ENCODE measurements around the gene ZAR1. TPM values are rescaled to one million over a fixed set of nuclear protein-coding genes. Genes with fewer than 3 reads are reported as not detected.

Gene ZAR1
- total RNA-seq, 3 donors from 2014 or later (not counting 1 experiment from before 2014, with no cell fraction given) = not detected

DNA sequence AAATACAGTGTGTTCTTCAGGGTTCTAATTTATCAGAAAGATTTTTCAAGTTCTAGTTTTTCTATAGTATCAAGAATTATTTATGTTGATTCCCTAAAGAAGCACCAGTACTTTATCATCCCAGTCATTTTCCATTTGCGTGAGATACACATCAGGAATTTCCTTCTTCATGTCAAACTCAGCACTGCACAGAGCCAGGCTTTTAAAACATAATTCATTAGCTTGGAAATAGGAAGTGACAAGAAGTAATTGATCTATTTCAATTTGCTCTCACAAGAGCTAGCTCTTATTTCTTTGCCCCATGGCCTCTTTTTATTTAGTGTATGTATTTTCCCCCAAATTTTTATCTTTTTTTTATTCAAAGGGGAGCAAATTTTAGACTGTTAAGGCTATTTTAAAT lies 19.9 kb upstream of the ZAR1 start:
- TF ChIP-seq, protein P1, sequence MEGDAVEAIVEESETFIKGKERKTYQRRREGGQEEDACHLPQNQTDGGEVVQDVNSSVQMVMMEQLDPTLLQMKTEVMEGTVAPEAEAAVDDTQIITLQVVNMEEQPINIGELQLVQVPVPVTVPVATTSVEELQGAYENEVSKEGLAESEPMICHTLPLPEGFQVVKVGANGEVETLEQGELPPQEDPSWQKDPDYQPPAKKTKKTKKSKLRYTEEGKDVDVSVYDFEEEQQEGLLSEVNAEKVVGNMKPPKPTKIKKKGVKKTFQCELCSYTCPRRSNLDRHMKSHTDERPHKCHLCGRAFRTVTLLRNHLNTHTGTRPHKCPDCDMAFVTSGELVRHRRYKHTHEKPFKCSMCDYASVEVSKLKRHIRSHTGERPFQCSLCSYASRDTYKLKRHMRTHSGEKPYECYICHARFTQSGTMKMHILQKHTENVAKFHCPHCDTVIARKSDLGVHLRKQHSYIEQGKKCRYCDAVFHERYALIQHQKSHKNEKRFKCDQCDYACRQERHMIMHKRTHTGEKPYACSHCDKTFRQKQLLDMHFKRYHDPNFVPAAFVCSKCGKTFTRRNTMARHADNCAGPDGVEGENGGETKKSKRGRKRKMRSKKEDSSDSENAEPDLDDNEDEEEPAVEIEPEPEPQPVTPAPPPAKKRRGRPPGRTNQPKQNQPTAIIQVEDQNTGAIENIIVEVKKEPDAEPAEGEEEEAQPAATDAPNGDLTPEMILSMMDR (IDR thresholded peaks at IDR 0.05) = no peak
- no peaks in the 10 kb centered on the region for H3K27me3 ChIP-seq (ENCODE audit: control insufficient read depth, insufficient read depth, low read length)
- H3K36me3 Mint-ChIP-seq = no peaks in the 10 kb centered on the region
- H3K4me1 Mint-ChIP-seq = no peaks in the 10 kb centered on the region
- no peaks in the 10 kb centered on the region for H3K4me1 ChIP-seq (ENCODE audit: control insufficient read depth, insufficient read depth, low read length)
- no peaks in the 10 kb centered on the region for H3K36me3 ChIP-seq (ENCODE audit: control insufficient read depth, insufficient read depth, low read length)
- H3K27ac Mint-ChIP-seq = no peak overlapping the region
- WGBS (ENCODE audit: insufficient coverage) = no CpG with 5 or more reads among the region's 1 CpG
- no peak overlapping the region for H3K4me3 Mint-ChIP-seq
- no peak for ATAC-seq
- H3K27me3 Mint-ChIP-seq (ENCODE audit: low read depth in 2 of 2) = peaks cover 7 to 11% of the 10 kb centered on the region in 2 donors
- no peak overlapping the region for H3K27ac ChIP-seq (ENCODE audit: low read length)
- no peaks in the 10 kb centered on the region for H3K9me3 ChIP-seq (ENCODE audit: control insufficient read depth, insufficient read depth, low read length)
- no peak overlapping the region for H3K4me3 ChIP-seq (ENCODE audit: low read length)
- no peak for DNase-seq
- no peaks in the 10 kb centered on the region for H3K9me3 Mint-ChIP-seq
- intact Hi-C loops (cut with micrococcal nuclease) = no loop called here

DNA sequence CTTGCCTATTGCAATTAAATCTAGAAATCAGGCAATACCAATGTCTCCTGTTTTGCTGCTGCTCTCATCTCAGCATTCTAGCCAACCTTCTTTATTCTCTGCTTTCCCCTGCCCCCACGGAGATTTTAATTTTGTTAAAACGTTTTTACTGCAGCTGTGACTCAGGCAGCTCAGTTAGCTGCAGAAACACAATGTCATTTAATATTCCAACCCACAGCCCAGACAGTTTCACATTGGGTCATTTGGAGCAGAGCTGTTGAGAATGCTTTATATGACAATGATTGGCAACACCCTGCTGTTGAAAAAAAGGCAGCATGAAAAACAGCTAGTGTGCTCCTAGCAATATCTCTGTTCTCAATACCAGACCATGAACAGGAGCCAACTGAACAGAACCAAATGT lies 19.5 kb upstream of the ZAR1 start:
- Histone ChIP-seq H3K9me3 (ENCODE audit: control insufficient read depth, insufficient read depth, low read length) (no peaks in the 10 kb centered on the region), H3K36me3 (ENCODE audit: control insufficient read depth, insufficient read depth, low read length) (no peaks in the 10 kb centered on the region), H3K4me1 (ENCODE audit: control insufficient read depth, insufficient read depth, low read length) (no peaks in the 10 kb centered on the region), H3K27ac (ENCODE audit: low read length) (no peak overlapping the region), H3K4me3 (ENCODE audit: low read length) (no peak overlapping the region), H3K27me3 (ENCODE audit: control insufficient read depth, insufficient read depth, low read length) (no peaks in the 10 kb centered on the region)
- intact Hi-C loops (cut with micrococcal nuclease) = no loop called here
- WGBS (ENCODE audit: insufficient coverage) = 60% methylated on average over 2 of the region's 2 CpGs
- ATAC-seq (no peak), DNase-seq (no peak)
- Mint-ChIP-seq H3K36me3 (no peaks in the 10 kb centered on the region), H3K27ac (no peak overlapping the region), H3K27me3 (ENCODE audit: low read depth in 2 of 2) (peaks cover 7 to 15% of the 10 kb centered on the region in 2 donors), H3K9me3 (no peaks in the 10 kb centered on the region), H3K4me3 (no peak overlapping the region), H3K4me1 (no peaks in the 10 kb centered on the region)
- TF ChIP-seq, protein P1 (IDR thresholded peaks at IDR 0.05) = no peak

DNA sequence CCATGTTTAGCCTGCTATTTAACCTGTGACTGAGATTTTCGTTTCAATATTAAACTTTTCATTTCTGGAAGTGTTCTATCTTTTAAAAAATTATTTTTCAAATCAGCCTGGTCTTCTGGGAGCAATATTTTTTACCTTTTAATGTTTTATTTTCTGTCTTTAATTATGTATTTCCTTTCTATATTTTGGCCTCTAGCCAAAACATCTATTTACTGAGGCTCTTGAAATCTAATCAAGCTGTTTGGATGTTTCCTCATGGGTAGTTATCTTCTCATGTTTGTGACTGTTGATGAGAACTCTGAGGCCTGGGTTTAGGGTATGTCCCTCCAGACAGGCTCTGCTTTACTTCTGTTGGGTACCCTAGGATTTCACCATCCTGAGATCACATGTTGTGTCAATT lies 17.3 kb upstream of the ZAR1 start:
- intact Hi-C loops (cut with micrococcal nuclease) = no loop called here
- H3K27me3 Mint-ChIP-seq (ENCODE audit: low read depth in 2 of 2) = peaks cover 12 to 25% of the 10 kb centered on the region in 2 donors
- ATAC-seq = no peak

DNA sequence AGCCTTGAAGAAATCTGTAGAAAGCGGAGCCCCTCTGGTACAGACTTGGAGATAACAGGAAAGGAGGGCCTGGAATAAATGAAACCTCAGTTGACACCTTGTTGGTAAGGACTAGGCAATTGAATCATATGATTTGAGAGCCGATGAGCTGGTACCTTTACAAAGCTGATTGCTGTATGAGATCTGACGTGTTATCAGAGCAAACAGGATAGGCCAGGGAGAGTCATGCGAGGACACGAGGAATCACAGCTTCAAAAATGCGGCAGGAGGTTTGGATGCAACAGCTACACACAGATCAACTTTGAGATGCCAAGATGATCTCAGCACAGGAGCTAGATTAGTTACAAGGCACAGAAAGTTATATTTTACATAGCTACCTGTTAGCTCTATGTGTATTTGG lies 14.3 kb upstream of the ZAR1 start:
- Mint-ChIP-seq H3K4me1 (peaks cover 0 to 7% of the 10 kb centered on the region in 2 donors), H3K27ac (no peak overlapping the region), H3K9me3 (no peaks in the 10 kb centered on the region), H3K4me3 (no peak overlapping the region), H3K36me3 (no peaks in the 10 kb centered on the region), H3K27me3 (ENCODE audit: low read depth in 2 of 2) (peaks cover 16 to 25% of the 10 kb centered on the region in 2 donors)
- TF ChIP-seq, protein P1 (IDR thresholded peaks at IDR 0.05) = no peak
- Histone ChIP-seq H3K27ac (ENCODE audit: low read length) (no peak overlapping the region), H3K27me3 (ENCODE audit: control insufficient read depth, insufficient read depth, low read length) (peaks cover 2% of the 10 kb centered on the region), H3K36me3 (ENCODE audit: control insufficient read depth, insufficient read depth, low read length) (no peaks in the 10 kb centered on the region), H3K4me1 (ENCODE audit: control insufficient read depth, insufficient read depth, low read length) (no peaks in the 10 kb centered on the region), H3K9me3 (ENCODE audit: control insufficient read depth, insufficient read depth, low read length) (no peaks in the 10 kb centered on the region), H3K4me3 (ENCODE audit: low read length) (no peak overlapping the region)
- DNase-seq (no peak), ATAC-seq (no peak)
- 97% methylated on average over 6 of the region's 6 CpGs for WGBS (ENCODE audit: insufficient coverage)
- intact Hi-C loops (cut with micrococcal nuclease) = no loop called here

More for the DNA sequence above, 17.3 kb upstream of the ZAR1 start:
- Histone ChIP-seq H3K4me3 (ENCODE audit: low read length) (no peak overlapping the region), H3K4me1 (ENCODE audit: control insufficient read depth, insufficient read depth, low read length) (no peaks in the 10 kb centered on the region), H3K36me3 (ENCODE audit: control insufficient read depth, insufficient read depth, low read length) (no peaks in the 10 kb centered on the region), H3K27me3 (ENCODE audit: control insufficient read depth, insufficient read depth, low read length) (no peaks in the 10 kb centered on the region), H3K9me3 (ENCODE audit: control insufficient read depth, insufficient read depth, low read length) (no peaks in the 10 kb centered on the region), H3K27ac (ENCODE audit: low read length) (no peak overlapping the region)
- Mint-ChIP-seq H3K4me1 (peaks cover 0 to 6% of the 10 kb centered on the region in 2 donors), H3K9me3 (no peaks in the 10 kb centered on the region), H3K4me3 (no peak overlapping the region), H3K36me3 (no peaks in the 10 kb centered on the region), H3K27ac (no peak overlapping the region)
- no peak for DNase-seq
- no CpG with 5 or more reads among the region's 1 CpG for WGBS (ENCODE audit: insufficient coverage)
- TF ChIP-seq, protein P1 (IDR thresholded peaks at IDR 0.05) = no peak
